Glutamatergic neuron (in vitro differentiated cells): Measurements from ENCODE around the gene HOMER1. TPM values are rescaled to one million over a fixed set of nuclear protein-coding genes. Genes with fewer than 3 reads are reported as not detected.

Experiments used
- DNase-seq: peaks from one replicate; pipeline ENCODE4 v3.0.0; 2022
- H3K27ac Mint-ChIP-seq: one replicate; pipeline ENCODE4 v1.8.0; 2020; ENCODE audit warnings: mild to moderate bottlenecking, mixed read lengths, inconsistent platforms; ENCODE audit not compliant: unreplicated experiment
- H3K27me3 Mint-ChIP-seq: one replicate; pipeline ENCODE4 v1.8.0; 2020; ENCODE audit warnings: mild to moderate bottlenecking, moderate library complexity, mixed read lengths, inconsistent platforms; ENCODE audit not compliant: unreplicated experiment
- H3K36me3 Mint-ChIP-seq: one replicate; pipeline ENCODE4 v1.8.0; 2020; ENCODE audit warnings: mild to moderate bottlenecking, mixed read lengths, inconsistent platforms; ENCODE audit not compliant: unreplicated experiment
- H3K4me1 Mint-ChIP-seq: one replicate; pipeline ENCODE4 v1.8.0; 2020; ENCODE audit warnings: mild to moderate bottlenecking, low read depth, mixed read lengths, inconsistent platforms; ENCODE audit not compliant: unreplicated experiment
- H3K4me3 Mint-ChIP-seq: one replicate; pipeline ENCODE4 v1.8.0; 2020; ENCODE audit warnings: mild to moderate bottlenecking, mixed read lengths, inconsistent platforms; ENCODE audit not compliant: unreplicated experiment
- H3K9me3 Mint-ChIP-seq: one replicate; pipeline ENCODE4 v1.8.0; 2020; ENCODE audit warnings: mild to moderate bottlenecking, moderate library complexity, mixed read lengths, inconsistent platforms; ENCODE audit not compliant: unreplicated experiment
- CTCF ChIP-seq: fragments of 200-600 bp; sonication (generic); IDR thresholded peaks from one replicate; pipeline ENCODE4 v1.5.0; 2021; ENCODE audit not compliant: partially characterized antibody, unreplicated experiment
- total RNA-seq: library from RNA; stranded (reverse); fragmentation: NEBNext Ultra II Directional; extraction: Animal tissue kit (Norgen Biotek cat#: 25700); gene quantifications from one replicate; pipeline ENCODE4 v1.2.1, GENCODE V29; 2021; ENCODE audit not compliant: unreplicated experiment

HOMER1 gene
- total RNA-seq, 1 donor from 2014 or later: 19.7 TPM

GRCh38 chr5:79514391-79515105 lies 614 bp upstream of the HOMER1 start:
- Mint-ChIP-seq H3K27me3 (peaks cover 4% of the 10 kb centered on the region), H3K36me3 (no peaks in the 10 kb centered on the region), H3K4me3 (peak overlapping the region; percentile 90), H3K27ac (peak overlapping the region; percentile 97), H3K4me1 (peaks cover 17% of the 10 kb centered on the region), H3K9me3 (peaks cover 7% of the 10 kb centered on the region)
- peak; percentile 91 for DNase-seq
- no peak for TF ChIP-seq CTCF

- H3K9me3 Mint-ChIP-seq: peaks cover 7% of the 10 kb centered on the region
- DNase-seq: peak; percentile 71
- H3K27me3 Mint-ChIP-seq: peaks cover 4% of the 10 kb centered on the region
- H3K4me3 Mint-ChIP-seq: peak overlapping the region; percentile 97
- peaks cover 26% of the 10 kb centered on the region for H3K4me1 Mint-ChIP-seq
- H3K27ac Mint-ChIP-seq: peak overlapping the region; percentile 90
- H3K36me3 Mint-ChIP-seq: no peaks in the 10 kb centered on the region
- TF ChIP-seq CTCF: no peak
Measured at GRCh38 chr5:79513308-79513703, 628 bp downstream of the HOMER1 start.

GRCh38 chr5:79512471-79513307 lies 1.2 kb downstream of the HOMER1 start:
- peak overlapping the region; percentile 90 for H3K27ac Mint-ChIP-seq
- peak overlapping the region; percentile 97 for H3K4me3 Mint-ChIP-seq
- peaks cover 30% of the 10 kb centered on the region for H3K4me1 Mint-ChIP-seq

GRCh38 chr5:79512049-79512448 lies 1.9 kb downstream of the HOMER1 start:
- TF ChIP-seq CTCF: no peak
- H3K9me3 Mint-ChIP-seq: peaks cover 7% of the 10 kb centered on the region
- DNase-seq: no peak
- peak overlapping the region; percentile 97 for H3K4me3 Mint-ChIP-seq
- H3K4me1 Mint-ChIP-seq: peaks cover 30% of the 10 kb centered on the region
- H3K36me3 Mint-ChIP-seq: no peaks in the 10 kb centered on the region
- H3K27ac Mint-ChIP-seq: no peak overlapping the region
- H3K27me3 Mint-ChIP-seq: peaks cover 4% of the 10 kb centered on the region

More at GRCh38 chr5:79512471-79513307, 1.2 kb downstream of the HOMER1 start:
- DNase-seq: no peak
- Mint-ChIP-seq H3K9me3 (peaks cover 7% of the 10 kb centered on the region), H3K27me3 (peaks cover 4% of the 10 kb centered on the region), H3K36me3 (no peaks in the 10 kb centered on the region)
- TF ChIP-seq CTCF: no peak
